Measurements from ENCODE around the gene SDF4.

Gene SDF4

DNA sequence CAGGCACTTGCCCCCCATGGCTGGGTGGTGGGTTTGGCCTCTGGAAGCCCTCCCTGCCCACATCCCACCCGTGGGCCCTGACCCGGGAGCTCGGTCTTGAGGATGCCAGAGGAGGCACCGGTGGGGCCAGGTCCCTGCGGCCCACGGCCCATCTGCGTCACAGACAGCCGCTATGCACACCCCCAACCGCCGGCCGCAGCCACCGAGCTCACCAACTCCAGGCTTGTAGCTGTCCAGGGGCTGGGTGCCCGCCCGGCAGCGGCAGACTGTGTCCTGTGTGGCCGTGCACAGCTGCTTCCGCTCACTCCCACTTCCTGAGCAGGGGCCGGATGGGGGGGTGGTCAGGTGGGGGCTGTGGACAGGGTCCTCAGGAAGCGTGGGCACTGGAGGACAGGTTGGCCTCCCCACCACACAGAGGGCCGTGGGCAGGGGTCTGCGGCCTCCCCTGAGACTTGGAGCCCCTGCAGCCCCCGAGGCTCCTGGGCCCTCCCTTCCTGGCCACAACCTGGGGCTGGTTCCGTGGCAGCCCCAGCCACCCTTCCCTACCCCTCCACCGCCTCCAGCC is 18.9 kb downstream of the SDF4 start:
- no peak for DNase-seq (ENCODE audit: low read depth in 2 of 2)

GRCh38 chr1:1211541-1212441 is 20.0 kb downstream of the SDF4 start:
- DNase-seq (ENCODE audit: low read depth in 2 of 2) = no peak

GRCh38 chr1:1210726-1211540 is 20.9 kb downstream of the SDF4 start:
- DNase-seq (ENCODE audit: low read depth in 2 of 2) = no peak

- no peak for DNase-seq (ENCODE audit: low read depth in 2 of 2)
Observed at GRCh38 chr1:1208713-1209433, 22.9 kb downstream of the SDF4 start.

DNA sequence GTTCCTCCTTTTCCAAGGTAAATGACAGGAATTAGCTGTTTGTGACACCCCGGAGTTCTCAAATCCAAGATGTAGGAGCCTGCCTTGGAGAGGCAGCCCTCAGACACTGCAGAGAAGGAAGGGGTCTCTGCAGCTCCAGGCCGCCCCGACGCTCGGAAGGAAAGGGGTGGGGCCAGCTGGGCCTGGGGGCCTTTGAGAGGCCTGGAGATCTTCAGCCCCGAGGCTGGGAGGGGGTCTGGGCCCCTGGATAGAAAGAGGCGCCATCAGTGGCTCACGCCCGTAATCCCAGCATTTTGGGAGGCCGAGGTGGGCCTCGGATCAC is 24.3 kb downstream of the SDF4 start:
- no peak for DNase-seq (ENCODE audit: low read depth in 2 of 2)

GRCh38 chr1:1206966-1207531 is 24.8 kb downstream of the SDF4 start:
- no peak for DNase-seq (ENCODE audit: low read depth in 2 of 2)

DNA sequence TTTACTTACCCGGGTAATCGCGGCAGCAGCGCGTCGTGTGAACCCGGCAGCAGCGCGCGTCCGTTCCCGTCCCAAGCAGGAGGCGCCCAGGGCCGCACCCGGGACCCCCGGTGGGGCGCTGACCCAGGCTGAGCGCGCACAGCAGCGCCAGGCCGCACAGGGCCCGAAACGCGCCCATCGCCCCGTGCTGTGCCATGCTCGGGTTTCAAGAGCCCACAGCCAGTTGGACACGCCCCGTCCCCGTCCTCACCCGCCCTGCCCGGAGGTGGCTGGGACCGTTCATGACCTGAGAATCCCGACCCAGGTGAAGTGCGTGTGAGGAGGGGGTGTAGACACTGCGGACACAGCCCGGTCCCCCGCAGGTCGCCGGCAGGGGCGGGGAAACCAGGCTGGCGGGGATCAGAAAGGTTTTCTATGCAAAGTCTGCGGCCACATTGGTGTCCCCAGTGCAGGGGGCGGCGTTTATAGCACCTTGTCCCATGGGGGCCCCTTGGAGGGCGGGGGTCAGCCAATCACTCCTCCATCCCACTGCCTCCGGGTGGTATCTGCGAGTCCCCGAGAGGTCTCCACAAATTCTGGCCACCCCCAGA is 25.3 kb downstream of the SDF4 start, which contains the start of gene TNFRSF18:
Gene TNFRSF18, minus strand, starts transcription at position 217 of the 590 bp plus-strand sequence. Its CDS starts 21 bp downstream, at position 196.
- DNase-seq (ENCODE audit: low read depth in 2 of 2) = no peak

DNA sequence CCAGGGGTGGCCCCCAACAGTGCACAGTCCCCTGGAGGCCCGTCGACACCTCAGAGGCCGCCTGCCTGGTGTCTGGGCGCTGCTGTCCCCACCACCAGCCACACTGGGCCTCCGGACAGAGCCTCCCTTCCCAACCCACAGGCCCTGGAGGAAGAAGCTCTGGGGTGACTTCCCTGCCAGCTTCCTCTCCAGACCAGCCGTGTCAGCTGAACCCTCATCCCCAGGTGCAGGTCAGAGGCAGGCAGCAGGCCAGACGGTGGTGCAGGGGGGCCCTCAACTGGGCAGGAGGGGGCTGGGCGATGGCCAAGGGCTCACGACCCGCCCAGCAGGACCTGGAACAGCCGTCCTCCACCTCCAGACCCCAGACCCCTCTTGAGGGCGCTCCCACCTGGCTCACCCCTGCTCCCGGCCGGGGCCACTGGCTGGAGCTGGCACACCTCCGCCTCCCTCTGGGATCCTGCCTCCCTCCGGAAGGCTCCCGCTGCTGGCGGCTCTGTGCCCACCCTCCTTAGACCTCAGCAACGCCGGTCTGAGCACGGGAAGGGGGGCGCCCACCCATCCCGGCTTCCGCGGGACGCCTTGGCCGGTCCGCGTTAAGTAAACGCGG is 25.9 kb downstream of the SDF4 start:
- DNase-seq (ENCODE audit: low read depth in 2 of 2) = no peak

DNA sequence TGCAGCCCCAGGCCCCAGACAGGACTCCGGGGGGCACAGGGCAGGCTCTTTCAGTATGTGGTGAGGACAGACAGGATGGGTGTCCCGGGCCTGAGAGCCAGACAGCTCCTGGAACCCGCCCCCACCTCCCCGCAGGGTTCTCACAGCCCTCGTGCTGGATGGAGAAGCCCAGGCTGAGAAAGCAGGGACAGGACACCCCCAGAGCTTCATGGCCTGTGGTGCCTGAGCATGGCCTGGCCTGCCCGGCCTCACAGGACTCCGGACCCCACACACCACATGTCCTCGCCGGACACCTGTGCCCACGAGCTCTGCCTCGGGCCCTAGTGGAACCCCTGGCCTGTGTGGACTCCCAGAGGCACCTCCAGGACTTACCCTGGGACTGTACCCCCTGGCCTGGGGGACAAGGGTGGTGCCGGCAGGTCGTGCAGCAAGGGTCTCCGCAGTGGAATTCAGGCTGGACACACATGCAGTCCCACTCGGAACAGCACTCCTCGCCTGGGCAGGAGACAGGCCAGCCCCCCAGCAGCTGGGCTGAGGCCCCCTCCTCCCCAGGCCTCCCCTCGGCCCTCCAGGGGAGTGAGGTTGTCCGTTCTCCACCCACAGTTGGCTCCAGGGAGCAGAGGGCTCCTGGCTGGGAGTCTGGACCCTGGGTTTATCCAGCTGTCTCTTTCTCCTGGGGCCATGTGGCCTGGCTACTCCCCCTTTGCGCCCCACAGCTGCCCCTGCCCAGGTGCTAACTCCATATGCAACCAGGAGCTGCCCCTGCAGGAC is 26.6 kb downstream of the SDF4 start:
- DNase-seq (ENCODE audit: low read depth in 2 of 2) = no peak

DNA sequence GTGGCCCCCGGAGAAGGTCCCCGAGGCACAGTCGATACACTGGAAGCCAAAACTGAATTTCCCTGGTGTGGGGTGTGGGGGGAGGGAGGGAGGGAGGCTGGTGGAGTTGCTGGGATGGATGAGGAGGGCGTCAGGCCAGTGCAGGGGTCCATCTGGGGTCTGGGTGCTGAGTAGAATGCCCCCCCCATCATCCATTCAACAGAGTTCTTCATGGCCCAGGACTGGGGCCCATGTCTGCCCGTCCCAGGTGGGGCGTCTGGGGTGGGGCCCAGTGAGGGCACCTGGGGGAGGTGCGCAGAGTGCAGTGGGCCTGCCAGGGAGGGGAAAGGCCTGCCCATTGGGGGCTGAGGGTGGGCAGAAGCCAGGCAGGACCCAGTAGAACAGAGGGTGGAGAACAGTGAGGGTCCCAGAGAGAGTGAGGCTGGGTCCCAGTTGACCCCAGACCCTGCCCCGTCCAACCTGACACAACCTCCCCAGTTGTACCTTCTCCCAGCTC is 27.3 kb downstream of the SDF4 start:
- no peak for DNase-seq (ENCODE audit: low read depth in 2 of 2)

- no peak for DNase-seq (ENCODE audit: low read depth in 2 of 2)
Observed at GRCh38 chr1:1203561-1204424, 28.0 kb downstream of the SDF4 start.

GRCh38 chr1:1202831-1203560 is 28.8 kb downstream of the SDF4 start:
- DNase-seq (ENCODE audit: low read depth in 2 of 2) = no peak

- DNase-seq (ENCODE audit: low read depth in 2 of 2) = peak; percentile 84 to 93
Observed at GRCh38 chr1:1200876-1201810, 30.7 kb downstream of the SDF4 start.

- DNase-seq (ENCODE audit: low read depth in 2 of 2) = no peak
Observed at GRCh38 chr1:1199961-1200875, 31.6 kb downstream of the SDF4 start.

DNA sequence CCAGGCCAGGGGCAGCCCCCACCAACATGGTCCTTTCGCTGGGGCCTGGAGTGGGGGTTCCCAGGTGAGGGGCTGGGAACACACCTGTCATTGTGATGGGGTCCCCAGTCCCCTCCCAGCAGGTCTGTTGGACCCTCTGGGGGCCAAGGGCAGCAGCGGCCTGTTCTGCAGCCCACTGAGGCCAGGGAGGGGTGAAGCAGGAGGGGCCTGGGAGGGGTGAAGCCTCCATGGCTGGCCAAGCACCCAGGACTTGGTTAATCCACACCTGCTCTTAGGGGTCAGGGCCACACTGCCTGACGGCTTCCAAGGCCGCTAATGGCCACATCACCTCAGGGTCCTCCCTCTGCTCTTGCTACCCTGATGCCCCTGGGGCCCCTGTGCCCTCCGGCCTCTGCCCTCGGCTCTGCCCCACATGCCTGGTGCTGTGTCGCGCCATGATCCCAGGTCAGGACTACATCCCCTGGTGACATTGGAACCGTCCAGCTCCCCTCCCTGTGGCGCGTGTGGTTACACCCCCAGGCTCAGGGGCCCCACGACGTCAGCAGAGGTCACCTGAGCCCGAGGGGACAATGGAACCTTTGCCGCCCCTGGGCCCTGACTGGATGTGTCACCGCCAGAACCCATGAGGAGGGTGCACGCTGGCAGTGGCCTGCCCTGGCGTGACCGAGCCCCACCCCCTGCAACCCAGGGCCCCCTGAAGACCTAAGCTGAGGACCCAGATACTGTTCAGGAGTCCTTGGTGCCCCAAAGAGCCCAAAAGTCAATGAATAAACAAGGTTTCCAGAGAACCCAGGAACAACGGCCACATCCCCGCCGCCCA is 32.5 kb downstream of the SDF4 start:
- no peak for DNase-seq (ENCODE audit: low read depth in 2 of 2)
